Heart left ventricle (tissue), 16 donors: ENCODE measurements around the gene EPHA1. TPM values are rescaled to one million over a fixed set of nuclear protein-coding genes. Genes with fewer than 3 reads are reported as not detected.
A peak's percentile ranks its signal among the peaks of the same experiment; 100 is the strongest.

Experiments used
- ATAC-seq, 4 donors: fragments of 200-7000 bp; cut with Tn5 transposase; one replicate each; pipeline ENCODE4 v1.9.1; 2020 to 2022; ENCODE audit warnings: moderate library complexity in 4 of 4, mild to moderate bottlenecking in 3 of 4, moderate number of reproducible peaks in 1 of 4
- DNase-seq, 5 donors: peaks; one replicate each; pipeline ENCODE4 v3.0.0-alpha.2; 2020
- H3K27ac ChIP-seq, 12 donors: fragments of 200-600 bp; sonication (generic) in 4 of 12; one replicate each; pipeline versions ENCODE4 v1.5.0 to v1.8.0; 2016 to 2022; ENCODE audit warnings: mild to moderate bottlenecking in 2 of 12
- H3K27me3 ChIP-seq, 9 donors: fragments of 200-600 bp; sonication (generic) in 2 of 9; one replicate each; pipeline versions ENCODE4 v1.5.1 to v1.8.0; 2016 to 2022; ENCODE audit warnings: mild to moderate bottlenecking in 3 of 9
- H3K36me3 ChIP-seq, 9 donors: fragments of 200-600 bp; sonication (generic) in 2 of 9; one replicate each; pipeline versions ENCODE4 v1.5.0 to v1.8.0; 2018 to 2022; ENCODE audit warnings: mild to moderate bottlenecking in 2 of 9
- H3K4me1 ChIP-seq, 12 donors: fragments of 200-600 bp; sonication (generic) in 4 of 12; one replicate each; pipeline versions ENCODE4 v1.5.0 to v1.8.0; 2016 to 2022; ENCODE audit warnings: mild to moderate bottlenecking in 3 of 12
- H3K4me3 ChIP-seq, 12 donors: fragments of 200-600 bp; sonication (generic) in 4 of 12; one replicate each; pipeline versions ENCODE4 v1.5.0 to v1.8.0; 2017 to 2022; ENCODE audit warnings: mild to moderate bottlenecking in 9 of 12, moderate library complexity in 4 of 12
- H3K9me3 ChIP-seq, 12 donors: fragments of 200-600 bp; sonication (generic) in 4 of 12; one replicate each; pipeline versions ENCODE4 v1.5.0 to v1.8.0; 2016 to 2022; ENCODE audit warnings: mild to moderate bottlenecking in 1 of 12
- CTCF ChIP-seq, 12 donors: fragments of 200-600 bp; sonication (generic) in 4 of 12; IDR thresholded peaks; one replicate each; pipeline versions ENCODE4 v1.5.0 to v1.8.0; 2018 to 2022; ENCODE audit warnings: antibody characterized with exemption in 12 of 12, mild to moderate bottlenecking in 5 of 12
- POLR2A ChIP-seq, 2 donors: fragments of 450-650 bp; IDR thresholded peaks; one replicate each; pipeline ENCODE4 v1.6.1; 2017; ENCODE audit warnings: antibody characterized with exemption in 2 of 2, mild to moderate bottlenecking in 2 of 2, moderate library complexity in 2 of 2
- WGBS, 4 donors: extraction: QIAGEN DNeasy Blood & Tissue Kit in 2 of 4; methylation state at CpG; one replicate each; pipeline versions ENCODE4 v1.1.5 to v1.1.7; 2013 to 2018; 5-methylcytosine and 5-hydroxymethylcytosine counted together
- intact Hi-C, 10 donors: fragments of 100-400 bp; cut with DNase I; formaldehyde crosslinking; loops; one replicate each; pipeline versions ENCODE4 v1.11.1 to v1.14.2; 2022
- polyA plus RNA-seq, 2 donors: library from polyadenylated mRNA; stranded (reverse); fragments of 200-250 nt; gene quantifications; one replicate each; pipeline ENCODE4 v1.2.3, GENCODE V29; 2013
- total RNA-seq, 9 donors: library from RNA; depleted of rRNA in 2 of 9; stranded (reverse); fragments of >200 nt in 2 of 9; fragmentation: NEBNext Ultra II Directional in 3 of 9; extraction: Animal tissue kit (Norgen Biotek cat#: 25700) in 3 of 9; gene quantifications; one replicate each; pipeline versions ENCODE4 v1.1.0 to v1.2.4, GENCODE V29; 2016 to 2023
- donor health status: ischemic (EF 13 %, LVEDD 7.1; RV severe dilation, severe dysfunction).
- donor health status: healthy with polysubstance abuse.
- donor health status: DM: no; HTN: yes; CAD: no.
- donor health status: DM: no; HTN: no; CAD: no.
- donor health status: ischemic (EF 25% LVEDD 6.9; RV normal size, moderate dysfunction).
- donor health status: ischemic (EF 25% LVEDD 5.7; RV mildly dilated, moderate dysfunction).
- donor health status: healthy.
- donor health status: DM: yes; HTN: yes; CAD: no.
- donor health status: ischemic (EF 35%, LVEDD 5.7; RV mildly dilated, moderate dysfunction).
- donor health status: nonischemic (EF 11% LVEDD 7.7; RV severe dilation, severe dysfunction).
- donor health status: DM: yes; HTN: yes; CAD: no.
- donor health status: PGD.
- donor health status: ischemic (EF 29% LVEDD 5.4; RV normal size, mild dysfunction).
- donor health status: nonischemic (EF 23%, LVEDD 6.1; RV moderate dilation, normal function).

Gene EPHA1
- total and polyA plus RNA-seq, 11 donors = 0.04 to 0.51 (median 0.27) TPM; not detected in 7

- no peak overlapping the region for H3K4me3 ChIP-seq
- no peaks in the 10 kb centered on the region for H3K36me3 ChIP-seq
- peaks cover 0 to 6% (median 0%) of the 10 kb centered on the region in 12 donors for H3K4me1 ChIP-seq
- 83 to 87% (median 86%) methylated on average over 11 of the region's 11 CpGs for WGBS, 4 donors
- DNase-seq (no peak), ATAC-seq (no peak)
- H3K27ac ChIP-seq = no peak overlapping the region
- peaks cover 0 to 4% (median 0%) of the 10 kb centered on the region in 12 donors for H3K9me3 ChIP-seq
- TF ChIP-seq CTCF (IDR thresholded peaks at IDR 0.05) (no peak), POLR2A (IDR thresholded peaks at IDR 0.05) (no peak)
- peaks cover 0 to 22% (median 0%) of the 10 kb centered on the region in 9 donors for H3K27me3 ChIP-seq
- intact Hi-C loops = loop anchor here in 8 of 10 donors (5.0 to 10.0 kb wide), 9 partner anchors 37 to 177 kb away; partner anchors contain the start of genes FAM131B (in 2 of the 8), CLCN1 (in 1 of the 8) and ZYX (in 1 of the 8)
Measured at GRCh38 chr7:143418681-143419458, 10.2 kb upstream of the EPHA1 start.

- intact Hi-C loops = loop anchor here (2.0 to 10.0 kb wide), 12 partner anchors 36 to 177 kb away; partner anchors contain the start of genes ZYX (in 3 of the 10), FAM131B (in 2 of the 10) and CLCN1 (in 1 of the 10)
- Histone ChIP-seq H3K4me3 (no peak overlapping the region), H3K36me3 (no peaks in the 10 kb centered on the region), H3K27me3 (peaks cover 0 to 30% (median 0%) of the 10 kb centered on the region in 9 donors), H3K9me3 (peaks cover 0 to 4% (median 0%) of the 10 kb centered on the region in 12 donors), H3K4me1 (peaks cover 0 to 14% (median 0%) of the 10 kb centered on the region in 12 donors), H3K27ac (no peak overlapping the region)
- WGBS, 4 donors = 22 to 57% (median 45%) methylated on average over 1 of the region's 1 CpG
- no peak for ATAC-seq
- no peak for DNase-seq
- TF ChIP-seq CTCF (IDR thresholded peaks at IDR 0.05) = no peak
- no peak for TF ChIP-seq POLR2A (IDR thresholded peaks at IDR 0.05)
Measured at GRCh38 chr7:143417734-143418383, 9.2 kb upstream of the EPHA1 start.

- peak in 1 of 4 donors; percentile 52 for ATAC-seq
- no peak overlapping the region for H3K4me3 ChIP-seq
- WGBS, 4 donors = 1 to 3% (median 2%) methylated on average over 3 of the region's 3 CpGs
- H3K36me3 ChIP-seq = no peaks in the 10 kb centered on the region
- peaks cover 0 to 36% (median 0%) of the 10 kb centered on the region in 9 donors for H3K27me3 ChIP-seq
- peaks cover 0 to 24% (median 0%) of the 10 kb centered on the region in 12 donors for H3K4me1 ChIP-seq
- no peak for TF ChIP-seq POLR2A (IDR thresholded peaks at IDR 0.05)
- peak; percentile 73 to 90 (median 84) for TF ChIP-seq CTCF (IDR thresholded peaks at IDR 0.05)
- H3K9me3 ChIP-seq = peaks cover 0 to 4% (median 0%) of the 10 kb centered on the region in 12 donors
- H3K27ac ChIP-seq = no peak overlapping the region
- intact Hi-C loops = loop anchor here (1.0 to 10.0 kb wide), 15 partner anchors 34 to 176 kb away; partner anchors contain the start of genes ZYX (in 3 of the 10), FAM131B (in 2 of the 10) and CLCN1 (in 1 of the 10)
- no peak for DNase-seq
Measured at GRCh38 chr7:143416565-143417149, 8.0 kb upstream of the EPHA1 start.
